HCT116 (cell line): ENCODE measurements around the gene PIGA. TPM values are rescaled to one million over a fixed set of nuclear protein-coding genes. Genes with fewer than 3 reads are reported as not detected.

ENCODE experiments used
- ATAC-seq: fragments of 200-7000 bp; cut with Tn5 transposase; 2 replicates; pipeline ENCODE4 v1.9.1; 2020; ENCODE audit warnings: mild to moderate bottlenecking, moderate library complexity
- BruUV-seq: library from RNA; stranded (reverse); fragments of 400-500 nt; replicated peaks from 2 replicates; lab custom pipeline; 2021; lab: Mats Ljungman, UMichigan
- CTCF ChIA-PET: fragments of 300-600 bp; sonication (Branson Sonifier 250); formaldehyde crosslinking; loops from one replicate; lab custom pipeline; 2021; ENCODE audit warnings: antibody characterized with exemption; lab: Charles Lee
- POLR2A ChIA-PET: fragments of 300-600, 350-600 bp; sonication (Branson Sonifier 250); formaldehyde crosslinking; loops from one replicate; lab custom pipeline; 2021; ENCODE audit warnings: antibody characterized with exemption; lab: Charles Lee
- RAD21 ChIA-PET, 2 experiments: fragments of 300-600 bp; sonication (Branson Sonifier 250); formaldehyde crosslinking; loops; one replicate each; lab custom pipeline; 2023; ENCODE audit warnings: low total read pairs in 2 of 2; ENCODE audit not compliant: uncharacterized antibody in 2 of 2, unreplicated experiment in 2 of 2, low non-redundant PET in 1 of 2; lab: Charles Lee
- DNase-seq: peaks from one replicate; pipeline ENCODE4 v3.0.0-alpha.2; 2010; ENCODE audit warnings: low read depth, low spot score
- H2AFZ ChIP-seq: fragments of 200-600 bp; shearing (Covaris generic), sonication (generic); 2 replicates; pipeline ENCODE4 v1.6.1; 2017; ENCODE audit warnings: low read depth, mixed run types, mixed read lengths, antibody characterized with exemption, low read length; ENCODE audit not compliant: poor library complexity, severe bottlenecking
- H3K27ac ChIP-seq: 2 replicates; pipeline ENCODE4 v1.5.1; 2012; ENCODE audit warnings: low read depth, low read length
- H3K27me3 ChIP-seq: fragments of 200-600 bp; sonication (generic); 2 replicates; pipeline ENCODE4 v1.6.1; 2016; ENCODE audit warnings: mixed run types, low read length, mixed read lengths; ENCODE audit not compliant: insufficient read depth
- H3K36me3 ChIP-seq, 2 experiments: fragments of 200-500 bp in 1 of 2; fragments of 200-600 bp in 1 of 2; sonication (Bioruptor generic) in 1 of 2; sonication (generic) in 1 of 2; 2 replicates each; pipeline versions ENCODE4 v1.5.1 to v1.6.1; 2014 to 2016; ENCODE audit warnings: low read length in 2 of 2, inconsistent platforms in 1 of 2, mixed read lengths in 1 of 2, mixed run types in 1 of 2; ENCODE audit not compliant: insufficient read depth in 2 of 2, control insufficient read depth in 1 of 2
- H3K4me1 ChIP-seq, 2 experiments: fragments of 200-600 bp in 1 of 2; sonication (generic) in 1 of 2; 2 replicates each; pipeline versions ENCODE4 v1.5.1 to v1.6.1; 2012 to 2017; ENCODE audit warnings: low read length in 2 of 2, inconsistent platforms in 1 of 2, mild to moderate bottlenecking in 1 of 2, mixed read lengths in 1 of 2, mixed run types in 1 of 2, moderate library complexity in 1 of 2; ENCODE audit not compliant: insufficient read depth in 2 of 2, control insufficient read depth in 1 of 2
- H3K4me2 ChIP-seq: fragments of 200-600 bp; sonication (generic); 2 replicates; pipeline ENCODE4 v1.6.1; 2017; ENCODE audit warnings: mixed run types, low read length, mixed read lengths
- H3K4me3 ChIP-seq, 2 experiments: fragments of 200-600 bp in 1 of 2; sonication (generic) in 1 of 2; replicated peaks in 1 of 2; 2 replicates each; pipeline ENCODE4 v1.5.1; 2011 to 2016; ENCODE audit warnings: low read length in 2 of 2, control low read depth in 1 of 2, low read depth in 1 of 2, mild to moderate bottlenecking in 1 of 2, mixed read lengths in 1 of 2, mixed run types in 1 of 2
- H3K79me2 ChIP-seq: fragments of 200-600 bp; sonication (generic); 2 replicates; pipeline ENCODE4 v1.6.1; 2017; ENCODE audit warnings: mild to moderate bottlenecking, mixed run types, low read length, moderate library complexity, mixed read lengths; ENCODE audit not compliant: insufficient read depth
- H3K9ac ChIP-seq: fragments of 200-600 bp; sonication (generic); 2 replicates; pipeline ENCODE4 v1.6.1; 2016; ENCODE audit warnings: low read length, mixed read lengths
- H3K9me2 ChIP-seq: fragments of 200-600 bp; sonication (generic), shearing (Covaris generic); 2 replicates; pipeline ENCODE4 v1.6.1; 2017; ENCODE audit warnings: mixed run types, mild to moderate bottlenecking, moderate library complexity; ENCODE audit not compliant: insufficient read depth
- H3K9me3 ChIP-seq, 2 experiments: fragments of 200-500 bp in 1 of 2; fragments of 200-600 bp in 1 of 2; sonication (Bioruptor generic) in 1 of 2; sonication (generic) in 1 of 2; 2 replicates each; pipeline ENCODE4 v1.6.1; 2014 to 2017; ENCODE audit warnings: low read length in 2 of 2, mixed read lengths in 2 of 2, inconsistent platforms in 1 of 2, low read depth in 1 of 2, mild to moderate bottlenecking in 1 of 2, mixed run types in 1 of 2, moderate library complexity in 1 of 2; ENCODE audit not compliant: control insufficient read depth in 1 of 2, insufficient read depth in 1 of 2
- H4K20me1 ChIP-seq: fragments of 200-600 bp; sonication (generic), shearing (Covaris generic); 2 replicates; pipeline ENCODE4 v1.6.1; 2017; ENCODE audit warnings: mixed run types, mild to moderate bottlenecking, moderate library complexity; ENCODE audit not compliant: insufficient read depth
- ELF1 ChIP-seq: IDR thresholded peaks from 2 replicates; pipeline ENCODE4 v1.6.1; 2012; ENCODE audit warnings: low read depth, borderline replicate concordance
- EZH2 ChIP-seq: fragments of 200-600 bp; sonication (generic); IDR thresholded peaks from 2 replicates; pipeline ENCODE4 v1.6.1; 2017; ENCODE audit warnings: antibody characterized with exemption, mixed run types
- MAX ChIP-seq: IDR thresholded peaks from 2 replicates; pipeline ENCODE4 v1.6.1; 2012
- POLR2A ChIP-seq: IDR thresholded peaks from 2 replicates; pipeline ENCODE4 v1.7.0; 2011; ENCODE audit warnings: borderline replicate concordance; ENCODE audit not compliant: insufficient read depth, insufficient read length; ENCODE audit errors: extremely low read depth
- REST ChIP-seq: IDR thresholded peaks from 2 replicates; pipeline ENCODE4 v1.6.1; 2012; ENCODE audit warnings: low read depth
- SIN3A ChIP-seq: IDR thresholded peaks from 2 replicates; pipeline ENCODE4 v1.6.1; 2012; ENCODE audit warnings: low read depth
- TCF7L2 ChIP-seq: IDR thresholded peaks from 2 replicates; pipeline ENCODE4 v1.7.0; 2011; ENCODE audit warnings: borderline replicate concordance, inconsistent platforms; ENCODE audit not compliant: insufficient read depth, insufficient read length; ENCODE audit errors: extremely low read depth
- YY1 ChIP-seq: IDR thresholded peaks from 2 replicates; pipeline ENCODE4 v1.6.1; 2011; ENCODE audit warnings: low read length, low read depth, moderate library complexity, mild to moderate bottlenecking; ENCODE audit not compliant: insufficient replicate concordance; ENCODE audit errors: extremely low read depth
- ZBTB33 ChIP-seq: IDR thresholded peaks from 2 replicates; pipeline ENCODE4 v1.6.1; 2011; ENCODE audit warnings: mild to moderate bottlenecking, low read length, moderate library complexity; ENCODE audit not compliant: insufficient replicate concordance; ENCODE audit errors: extremely low read depth
- ZFX ChIP-seq: fragments of 450-650 bp; IDR thresholded peaks from 2 replicates; pipeline ENCODE4 v1.6.1; 2017
- ZNF274 ChIP-seq: fragments of 200-500 bp; sonication (Bioruptor generic); IDR thresholded peaks from 2 replicates; pipeline ENCODE4 v1.6.1; 2014; ENCODE audit warnings: mild to moderate bottlenecking, low read depth, low read length, inconsistent platforms
- intact Hi-C: fragments of 100-400 bp; cut with micrococcal nuclease; formaldehyde crosslinking; loops from 2 replicates; pipeline ENCODE4 v1.10.0; 2022
- total RNA-seq: library from RNA; stranded (reverse); gene quantifications from one replicate; pipeline ENCODE4 v1.2.1, GENCODE V29; 2021; ENCODE audit not compliant: unreplicated experiment

The PIGA gene
- total RNA-seq, 1 experiment from 2014 or later = 12.7 TPM

DNA sequence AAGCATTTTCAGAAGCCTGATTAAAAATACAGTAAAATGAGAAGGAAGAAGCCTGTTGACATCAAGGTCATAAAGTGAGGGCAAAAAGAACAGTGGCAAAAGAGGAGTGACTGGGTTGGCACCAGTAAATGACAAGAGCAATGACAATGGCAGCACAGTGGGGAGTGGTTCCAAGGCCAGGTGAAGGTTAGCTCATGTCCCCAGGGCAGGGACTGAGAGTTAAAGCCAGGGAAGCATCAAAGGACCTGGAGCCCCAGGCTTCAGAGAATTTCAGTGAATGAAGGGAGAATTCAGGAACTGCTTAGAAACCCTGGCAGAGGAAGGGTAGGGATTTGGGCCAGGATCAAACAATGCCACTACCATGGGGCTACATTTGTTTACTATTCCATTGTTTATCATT, 8.8 kb upstream of the PIGA start (continued):
- TF ChIP-seq ZNF274 (no peak), SIN3A (no peak), MAX (no peak), ZFX (no peak), POLR2A (no peak)

DNA sequence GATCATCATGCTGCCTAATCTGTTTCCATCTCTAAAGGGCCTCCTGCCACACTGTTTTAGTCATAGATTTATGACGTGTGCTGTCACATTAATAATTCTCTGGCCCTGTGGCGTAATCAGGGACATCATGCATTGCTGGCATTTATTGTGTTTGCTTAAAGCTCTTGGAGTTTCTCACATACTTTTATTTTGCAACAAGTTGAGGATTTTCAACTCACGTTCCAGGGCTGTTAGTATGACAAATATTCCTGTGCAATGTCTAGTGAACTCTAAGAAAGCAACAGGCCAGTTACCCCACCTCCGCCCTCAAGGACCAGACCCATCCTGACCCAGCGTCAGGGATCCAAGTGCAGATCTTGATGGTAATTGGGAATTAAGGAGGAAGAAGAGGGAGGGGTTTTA, 7.8 kb upstream of the PIGA start:
- Histone ChIP-seq H3K4me2 (no peak overlapping the region), H4K20me1 (no peaks in the 10 kb centered on the region), H3K9me2 (no peaks in the 10 kb centered on the region), H3K79me2 (no peaks in the 10 kb centered on the region), H2AFZ (no peak overlapping the region), H3K27me3 (no peaks in the 10 kb centered on the region), H3K9me3 (no peaks in the 10 kb centered on the region), H3K27ac (no peak overlapping the region), H3K4me3 (no peak overlapping the region), H3K36me3 (no peaks in the 10 kb centered on the region), H3K9ac (no peak overlapping the region), H3K4me1 (no peaks in the 10 kb centered on the region)
- RAD21 ChIA-PET = no interaction called here
- POLR2A ChIA-PET = no interaction called here
- intact Hi-C loops = no loop called here
- ATAC-seq = no peak
- no peak for TF ChIP-seq EZH2
- CTCF ChIA-PET = no interaction called here
- DNase-seq = no peak
- no TSS peak for BruUV-seq

GRCh38 chrX:15340867-15341266, 5.5 kb upstream of the PIGA start:
- H3K36me3 ChIP-seq = no peaks in the 10 kb centered on the region
- ChIA-PET RAD21 (no interaction called here), CTCF (no interaction called here), POLR2A (no interaction called here)
- no peaks in the 10 kb centered on the region for H3K9me2 ChIP-seq
- H3K4me2 ChIP-seq = no peak overlapping the region
- BruUV-seq = no TSS peak
- no peak overlapping the region for H3K27ac ChIP-seq
- no peaks in the 10 kb centered on the region for H3K27me3 ChIP-seq
- H2AFZ ChIP-seq = no peak overlapping the region
- DNase-seq (no peak), ATAC-seq (no peak)
- no peaks in the 10 kb centered on the region for H3K9me3 ChIP-seq
- no peak overlapping the region for H3K9ac ChIP-seq
- no peak overlapping the region for H3K4me3 ChIP-seq
- TF ChIP-seq YY1 (no peak), ELF1 (no peak), REST (no peak), TCF7L2 (no peak), ZBTB33 (no peak)
- H3K79me2 ChIP-seq = no peaks in the 10 kb centered on the region
- no peaks in the 10 kb centered on the region for H4K20me1 ChIP-seq
- peaks cover 0 to 5% of the 10 kb centered on the region in 2 experiments; a peak in 1 of 4 replicates for H3K4me1 ChIP-seq
- intact Hi-C loops = no loop called here
